Prostate gland (tissue), 2 donors: ENCODE measurements around the gene EIF2S2. TPM values are rescaled to one million over a fixed set of nuclear protein-coding genes. Genes with fewer than 3 reads are reported as not detected.

Experiments
- DNase-seq: peaks from one replicate; pipeline ENCODE4 v3.0.0-alpha.2; 2019; ENCODE audit warnings: low spot score
- H3K27ac ChIP-seq, 2 donors: fragments of 200-600 bp; sonication (generic); 2 replicates each; pipeline ENCODE4 v1.5.1; 2017 to 2019
- H3K27me3 ChIP-seq: fragments of 200-600 bp; sonication (generic); replicated peaks from 2 replicates; pipeline ENCODE4 v1.5.1; 2019; ENCODE audit not compliant: insufficient read depth
- H3K36me3 ChIP-seq, 2 donors: fragments of 200-600 bp; sonication (generic); 1 replicate in 1 of 2; 2 replicates in 1 of 2; pipeline versions ENCODE4 v1.5.1 to v1.8.1; 2017 to 2019
- H3K4me1 ChIP-seq: fragments of 200-600 bp; sonication (generic); replicated peaks from 2 replicates; pipeline ENCODE4 v1.5.1; 2019
- H3K4me3 ChIP-seq, 2 donors: fragments of 200-600 bp; sonication (generic); 2 replicates each; pipeline ENCODE4 v1.5.1; 2017 to 2019
- H3K9me3 ChIP-seq: fragments of 200-600 bp; sonication (generic); 2 replicates; pipeline ENCODE4 v1.5.1; 2017
- CTCF ChIP-seq, 4 experiments: fragments of 200-600 bp in 2 of 4; fragments of 450-650 bp in 2 of 4; sonication (generic) in 2 of 4; IDR thresholded peaks; 1 replicate in 3 of 4; 2 replicates in 1 of 4; pipeline ENCODE4 v1.5.1; 2016 to 2019; ENCODE audit warnings: antibody characterized with exemption in 4 of 4, mild to moderate bottlenecking in 2 of 4, moderate library complexity in 2 of 4
- POLR2A ChIP-seq: fragments of 450-650 bp; IDR thresholded peaks from one replicate; pipeline ENCODE4 v1.6.1; 2016; ENCODE audit warnings: antibody characterized with exemption, mild to moderate bottlenecking
- POLR2AphosphoS5 ChIP-seq: sonication (generic); formaldehyde crosslinking; IDR thresholded peaks from one replicate; pipeline ENCODE4 v1.6.1; 2017; ENCODE audit warnings: antibody characterized with exemption
- WGBS: methylation state at CpG from one replicate; pipeline ENCODE4 v1.1.5; 2018; 5-methylcytosine and 5-hydroxymethylcytosine counted together
- intact Hi-C: fragments of 100-400 bp; cut with DNase I; formaldehyde crosslinking; loops from one replicate; pipeline ENCODE4 v1.14.2; 2022
- total RNA-seq, 2 donors: library from RNA; depleted of rRNA; stranded (reverse); fragments of >200 nt; gene quantifications; one replicate each; pipeline ENCODE4 v1.1.0, GENCODE V29; 2016

EIF2S2 gene
- total RNA-seq, 2 donors from 2014 or later, result 32.7 to 41.0 TPM

- DNase-seq, result no peak
- H3K27me3 ChIP-seq, result no peaks in the 10 kb centered on the region
- H3K4me3 ChIP-seq, result no peak overlapping the region
- no peaks in the 10 kb centered on the region for H3K9me3 ChIP-seq
- intact Hi-C loops, result no loop called here
- 9% methylated on average over 1 of the region's 1 CpG for WGBS
- TF ChIP-seq POLR2AphosphoS5 (no peak), POLR2A (no peak), CTCF (IDR thresholded peaks at IDR 0.05) (no peak)
- H3K36me3 ChIP-seq, result no peaks in the 10 kb centered on the region
- H3K27ac ChIP-seq, result no peak overlapping the region
- no peaks in the 10 kb centered on the region for H3K4me1 ChIP-seq
These were observed 53.2 kb downstream of the EIF2S2 start for GRCh38 chr20:34058831-34059230.

GRCh38 chr20:34055290-34055689, 56.8 kb downstream of the EIF2S2 start:
- Histone ChIP-seq H3K9me3 (no peaks in the 10 kb centered on the region), H3K4me3 (no peak overlapping the region), H3K27me3 (no peaks in the 10 kb centered on the region), H3K27ac (no peak overlapping the region), H3K4me1 (no peaks in the 10 kb centered on the region), H3K36me3 (no peaks in the 10 kb centered on the region)
- intact Hi-C loops, result no loop called here
- WGBS, result 79% methylated on average over 1 of the region's 1 CpG
- no peak for TF ChIP-seq POLR2A
- DNase-seq, result no peak

- no peaks in the 10 kb centered on the region for H3K4me1 ChIP-seq
- no peak overlapping the region for H3K4me3 ChIP-seq
- TF ChIP-seq CTCF (IDR thresholded peaks at IDR 0.05), result no peak
- no peak for TF ChIP-seq POLR2A
- no peak for TF ChIP-seq POLR2AphosphoS5
- no peak for DNase-seq
- intact Hi-C loops, result no loop called here
- no peaks in the 10 kb centered on the region for H3K27me3 ChIP-seq
- no peak overlapping the region for H3K27ac ChIP-seq
- H3K9me3 ChIP-seq, result no peaks in the 10 kb centered on the region
- 78% methylated on average over 2 of the region's 2 CpGs for WGBS
- H3K36me3 ChIP-seq, result no peaks in the 10 kb centered on the region
These were observed 59.6 kb downstream of the EIF2S2 start for GRCh38 chr20:34052414-34052813.

- no peak for DNase-seq
- Histone ChIP-seq H3K36me3 (no peaks in the 10 kb centered on the region), H3K27me3 (no peaks in the 10 kb centered on the region), H3K9me3 (no peaks in the 10 kb centered on the region), H3K4me1 (no peaks in the 10 kb centered on the region), H3K27ac (no peak overlapping the region), H3K4me3 (no peak overlapping the region)
- no peak for TF ChIP-seq POLR2A
- no peak for TF ChIP-seq CTCF (IDR thresholded peaks at IDR 0.05)
- no peak for TF ChIP-seq POLR2AphosphoS5
- 78% methylated on average over 4 of the region's 4 CpGs for WGBS
- intact Hi-C loops, result no loop called here
These were observed 61.9 kb downstream of the EIF2S2 start for GRCh38 chr20:34049897-34050695.

- H3K9me3 ChIP-seq, result no peaks in the 10 kb centered on the region
- H3K36me3 ChIP-seq, result no peaks in the 10 kb centered on the region
- no peaks in the 10 kb centered on the region for H3K4me1 ChIP-seq
- no peak for DNase-seq
- no peak overlapping the region for H3K27ac ChIP-seq
- TF ChIP-seq POLR2A, result no peak
- TF ChIP-seq CTCF (IDR thresholded peaks at IDR 0.05), result no peak
- no peak for TF ChIP-seq POLR2AphosphoS5
- H3K4me3 ChIP-seq, result no peak overlapping the region
- intact Hi-C loops, result no loop called here
- 94% methylated on average over 1 of the region's 1 CpG for WGBS
- no peaks in the 10 kb centered on the region for H3K27me3 ChIP-seq
These were observed 62.7 kb downstream of the EIF2S2 start for GRCh38 chr20:34049389-34049788.
